Measurements from ENCODE around the gene TUSC2.
"Not testable (repeated sequence)": the region's sequence is repeated elsewhere in the genome, so short reads cannot be mapped to it uniquely, and the experiment has no call there.

The TUSC2 gene

GRCh38 chr3:50295553-50296431 lies 32.2 kb downstream of the TUSC2 start:
- no peak for DNase-seq (ENCODE audit: low read depth in 1 of 2, low spot score in 1 of 2)

DNA sequence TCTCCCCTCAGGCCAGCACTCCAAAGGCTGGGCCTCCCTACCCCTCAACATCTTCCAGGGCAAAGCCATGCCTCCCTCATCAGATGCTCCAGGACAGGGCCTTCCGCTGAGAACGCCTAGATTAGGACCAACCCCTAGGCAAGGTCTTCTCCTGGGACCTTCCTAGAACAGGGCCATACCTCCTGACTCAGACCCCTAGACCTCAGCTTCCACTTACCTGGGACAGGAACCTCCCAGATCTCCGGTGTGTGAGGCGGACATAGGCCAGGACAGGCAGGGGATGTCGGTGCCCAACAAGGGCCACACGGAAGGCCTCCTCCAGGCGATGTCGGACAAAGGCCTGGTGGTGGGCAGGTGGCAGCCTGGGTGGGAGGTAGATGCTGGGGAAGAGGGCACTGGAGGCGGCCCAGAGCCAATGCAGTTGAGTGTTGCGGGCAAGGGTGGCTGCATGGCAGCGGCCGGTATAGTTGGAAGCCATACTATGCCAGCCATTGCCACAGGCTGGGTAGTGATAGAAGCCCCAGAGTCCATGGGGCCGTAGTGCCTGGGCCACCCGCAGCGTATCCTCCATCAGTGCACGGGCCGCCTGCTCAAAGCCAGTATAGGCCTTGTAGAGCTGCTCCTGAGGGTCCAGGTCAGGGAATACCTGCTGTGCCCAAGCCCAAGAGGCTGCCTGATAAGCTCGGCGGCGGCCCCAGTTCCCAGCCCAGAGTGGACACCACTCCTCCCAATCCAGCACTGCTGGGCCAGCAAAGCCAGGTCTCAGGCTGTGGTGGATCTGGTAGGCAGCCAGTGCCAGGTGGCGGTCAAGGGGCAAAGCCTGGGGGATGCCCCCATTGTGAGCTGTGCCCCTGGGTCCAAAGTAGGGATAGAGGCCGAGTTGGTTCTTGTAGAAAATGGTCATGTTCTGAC lies 33.3 kb downstream of the TUSC2 start:
- DNase-seq (ENCODE audit: low read depth in 1 of 2, low spot score in 1 of 2), result no peak

GRCh38 chr3:50294089-50294488 lies 33.9 kb downstream of the TUSC2 start:
- DNase-seq (ENCODE audit: low read depth in 1 of 2, low spot score in 1 of 2), result no peak

DNA sequence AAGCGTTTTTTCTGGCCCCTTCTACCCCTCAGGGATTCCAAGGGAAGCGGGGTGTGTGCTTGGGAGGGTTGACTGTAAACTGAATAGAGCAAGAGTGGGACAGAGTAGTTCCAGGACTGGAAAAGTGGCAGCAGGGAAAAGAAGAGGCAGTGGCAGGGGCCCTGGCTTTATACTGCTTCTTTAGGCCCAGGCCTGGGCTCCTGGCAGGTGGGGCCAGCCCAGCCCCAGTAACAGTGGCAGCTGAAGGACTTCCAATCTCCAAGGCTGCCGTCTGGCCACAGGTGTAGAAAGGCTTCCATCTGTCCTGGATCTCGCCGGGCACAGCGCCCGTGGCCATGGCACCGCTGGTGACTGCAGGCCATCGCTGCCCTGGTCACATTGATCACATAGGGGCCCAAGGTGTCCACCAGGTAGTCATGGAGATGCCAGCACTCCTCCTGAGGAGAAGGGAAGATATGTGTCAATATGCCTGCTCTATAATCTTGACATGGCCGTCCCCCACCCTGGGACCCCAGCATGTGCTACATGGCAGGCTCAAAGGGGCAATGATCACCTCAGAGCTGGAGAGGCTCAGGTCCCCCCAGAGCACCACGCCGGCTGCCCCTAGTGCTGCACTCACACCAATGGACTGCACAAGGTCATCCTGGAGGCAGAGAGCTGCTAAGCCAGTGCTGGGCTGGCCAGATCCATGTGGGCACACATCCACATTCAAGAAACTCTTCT lies 34.8 kb downstream of the TUSC2 start:
- DNase-seq (ENCODE audit: low read depth in 1 of 2, low spot score in 1 of 2), result no peak

- peak; percentile 90 to 93 for DNase-seq (ENCODE audit: low read depth in 1 of 2, low spot score in 1 of 2)
Measured at GRCh38 chr3:50292159-50293078, 35.6 kb downstream of the TUSC2 start, which contains the start of gene IFRD2. IFRD2 (minus strand) TSS chr3:50292429; CDS start chr3:50292274, 155 bp downstream.

DNA sequence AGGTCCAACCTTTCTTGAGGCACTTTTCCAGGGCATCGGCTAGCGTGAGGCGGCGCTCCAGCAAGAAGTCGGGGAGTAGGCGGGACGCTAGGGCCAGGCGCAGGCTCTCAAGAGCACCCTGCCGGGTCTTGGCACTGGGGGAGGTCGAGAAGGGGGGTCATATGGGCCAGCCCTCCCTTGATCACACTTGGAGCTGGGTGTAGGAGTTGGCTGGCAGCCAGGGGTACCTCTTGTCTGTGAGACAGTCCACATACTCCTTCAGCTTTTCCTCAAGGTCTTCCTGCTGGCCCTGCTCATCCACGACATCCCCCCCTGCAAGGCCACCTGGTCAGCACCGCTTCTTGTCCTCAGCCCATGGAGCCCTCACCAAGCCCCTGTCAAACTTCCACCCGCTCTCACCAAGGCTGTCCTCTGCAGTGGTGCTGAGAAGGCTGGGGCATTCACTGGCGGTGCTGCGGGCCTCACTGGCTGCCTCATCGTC lies 37.8 kb downstream of the TUSC2 start:
- no peak for DNase-seq (ENCODE audit: low read depth in 1 of 2, low spot score in 1 of 2)

- no peak for DNase-seq (ENCODE audit: low read depth in 1 of 2, low spot score in 1 of 2)
Measured at GRCh38 chr3:50289130-50289529, 38.9 kb downstream of the TUSC2 start.

DNA sequence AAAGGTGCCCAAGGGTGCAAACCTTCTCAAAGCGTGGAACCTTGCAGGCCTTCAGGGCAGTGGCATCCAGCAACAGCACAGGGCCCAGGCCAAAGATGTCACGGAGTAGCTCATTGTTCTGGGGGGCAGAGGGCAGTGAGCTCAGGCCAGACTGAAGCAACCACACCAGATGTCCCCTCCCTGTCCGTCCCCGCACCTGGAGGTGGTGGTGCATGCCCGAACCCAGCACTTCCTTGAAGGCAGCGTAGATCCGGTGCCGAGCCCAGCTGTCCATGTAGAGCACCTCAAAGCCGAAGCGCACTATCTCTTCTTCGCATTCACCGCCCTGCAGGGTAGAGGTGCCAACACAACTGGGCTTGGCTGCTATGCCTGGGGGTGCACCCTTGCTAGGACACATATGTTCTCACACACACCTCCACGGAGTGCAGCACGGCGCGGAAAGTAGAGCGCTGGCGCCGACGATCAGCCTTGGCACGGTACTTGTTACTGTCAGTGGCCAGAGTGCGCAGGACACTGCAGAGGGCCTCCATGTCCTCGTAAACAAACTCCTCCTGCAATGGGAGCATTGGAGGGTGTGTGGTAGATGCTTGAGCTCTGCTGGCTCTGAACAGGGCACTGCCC lies 39.5 kb downstream of the TUSC2 start:
- no peak for DNase-seq (ENCODE audit: low read depth in 1 of 2, low spot score in 1 of 2)

DNA sequence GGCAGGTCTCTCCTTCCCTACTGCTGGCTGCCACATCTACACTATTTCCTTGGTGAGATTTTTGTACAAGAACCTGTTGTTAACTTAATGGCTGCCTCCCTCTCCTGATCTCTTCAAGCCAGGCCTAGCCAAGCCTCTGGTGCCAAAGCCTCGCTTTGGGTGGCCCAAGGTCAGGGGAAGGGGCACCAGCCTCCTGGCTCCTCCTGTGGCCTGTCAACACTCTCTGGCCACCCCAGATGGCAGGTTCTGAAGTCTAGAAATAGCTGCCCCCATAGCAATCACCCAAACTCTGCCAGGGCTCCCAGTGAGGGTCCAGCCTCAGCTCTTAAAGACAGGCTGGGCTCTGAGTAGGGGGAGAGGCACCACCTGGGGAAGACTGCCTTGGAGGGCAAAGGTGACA lies 40.8 kb downstream of the TUSC2 start:
- no peak for DNase-seq (ENCODE audit: low read depth in 1 of 2, low spot score in 1 of 2)

- no peak for DNase-seq (ENCODE audit: low read depth in 1 of 2, low spot score in 1 of 2)
Measured at GRCh38 chr3:50286322-50287227, 41.4 kb downstream of the TUSC2 start.

DNA sequence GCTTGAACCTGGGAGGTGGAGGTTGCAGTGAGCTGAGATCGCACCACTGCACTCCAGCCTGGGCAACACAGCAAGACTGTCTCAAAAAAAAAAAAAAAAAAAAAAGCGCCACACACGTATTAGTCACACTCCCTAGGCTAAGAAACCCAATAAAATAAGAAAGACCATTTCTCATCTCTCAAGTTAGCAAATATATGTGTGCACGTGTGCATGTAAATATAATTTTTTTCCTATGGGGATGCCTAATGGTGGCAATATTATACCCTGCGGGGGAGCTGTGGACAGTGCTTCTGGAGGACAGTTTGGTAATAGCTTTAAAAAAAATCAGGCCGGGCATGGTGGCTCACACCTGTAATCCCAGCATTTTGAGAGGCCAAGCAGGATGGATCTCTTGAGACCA lies 43.9 kb downstream of the TUSC2 start:
- not testable (repeated sequence) for DNase-seq (ENCODE audit: low read depth in 1 of 2, low spot score in 1 of 2)

GRCh38 chr3:50279255-50280016 lies 48.6 kb downstream of the TUSC2 start:
- no peak for DNase-seq (ENCODE audit: low read depth in 1 of 2, low spot score in 1 of 2)

- no peak for DNase-seq (ENCODE audit: low read depth in 1 of 2, low spot score in 1 of 2)
Measured at GRCh38 chr3:50278880-50279224, 49.2 kb downstream of the TUSC2 start, which contains the start of gene LSMEM2. LSMEM2 (plus strand) TSS chr3:50279087; CDS start chr3:50279114, 27 bp downstream.

DNA sequence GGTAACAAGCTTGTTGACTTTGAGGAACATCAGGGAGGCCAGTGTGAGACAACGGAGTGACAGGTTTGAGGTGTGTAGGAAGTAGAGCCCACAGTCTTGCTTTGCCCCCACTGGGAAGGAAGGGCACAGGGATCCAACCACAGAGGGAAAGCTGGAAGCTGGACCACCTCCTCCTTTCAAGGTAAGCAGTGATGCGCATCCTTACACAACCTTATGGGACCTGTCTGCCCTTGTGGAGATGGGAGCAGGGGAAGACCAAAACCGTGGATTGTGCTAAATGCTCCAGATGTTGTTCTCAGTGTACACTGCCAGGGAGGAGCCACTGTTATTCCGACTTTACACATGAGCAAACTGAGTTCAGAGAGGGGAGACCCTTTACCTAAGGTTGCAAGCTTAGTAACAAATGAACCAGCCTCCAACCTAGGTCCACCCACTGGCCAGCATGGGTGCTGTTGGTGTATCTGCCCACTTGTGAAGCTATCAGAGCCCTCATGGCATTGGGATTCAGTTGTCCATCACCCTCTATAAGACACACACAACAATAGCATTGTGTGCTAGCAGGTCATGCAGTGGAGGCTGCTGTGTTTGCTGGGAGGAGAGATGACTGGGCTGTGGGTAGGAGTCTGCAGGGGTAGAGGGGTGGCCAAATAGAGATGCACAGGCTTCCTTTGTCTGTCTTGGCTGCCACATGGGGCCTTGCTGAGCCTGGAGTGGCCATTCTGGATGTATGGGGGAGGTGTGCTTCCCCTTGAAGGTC lies 49.7 kb downstream of the TUSC2 start:
- DNase-seq (ENCODE audit: low read depth in 1 of 2, low spot score in 1 of 2), result no peak

DNA sequence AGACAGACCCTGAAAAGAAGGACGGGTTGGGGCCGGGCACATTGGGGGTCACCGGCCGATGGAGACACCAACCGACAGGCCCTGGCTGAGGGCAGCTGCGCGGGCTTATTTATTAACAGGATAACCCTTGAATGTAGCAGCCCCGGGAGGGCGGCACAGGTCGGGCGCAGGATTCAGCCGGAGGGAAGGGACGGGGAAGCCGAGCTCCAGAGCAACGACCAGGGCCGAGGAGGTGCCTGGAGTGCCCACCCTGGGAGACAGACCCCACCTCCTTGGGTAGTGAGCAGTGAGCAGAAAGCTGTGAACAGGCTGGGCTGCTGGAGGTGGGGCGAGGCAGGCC lies 51.3 kb downstream of the TUSC2 start:
- DNase-seq (ENCODE audit: low read depth in 1 of 2, low spot score in 1 of 2), result no peak

DNA sequence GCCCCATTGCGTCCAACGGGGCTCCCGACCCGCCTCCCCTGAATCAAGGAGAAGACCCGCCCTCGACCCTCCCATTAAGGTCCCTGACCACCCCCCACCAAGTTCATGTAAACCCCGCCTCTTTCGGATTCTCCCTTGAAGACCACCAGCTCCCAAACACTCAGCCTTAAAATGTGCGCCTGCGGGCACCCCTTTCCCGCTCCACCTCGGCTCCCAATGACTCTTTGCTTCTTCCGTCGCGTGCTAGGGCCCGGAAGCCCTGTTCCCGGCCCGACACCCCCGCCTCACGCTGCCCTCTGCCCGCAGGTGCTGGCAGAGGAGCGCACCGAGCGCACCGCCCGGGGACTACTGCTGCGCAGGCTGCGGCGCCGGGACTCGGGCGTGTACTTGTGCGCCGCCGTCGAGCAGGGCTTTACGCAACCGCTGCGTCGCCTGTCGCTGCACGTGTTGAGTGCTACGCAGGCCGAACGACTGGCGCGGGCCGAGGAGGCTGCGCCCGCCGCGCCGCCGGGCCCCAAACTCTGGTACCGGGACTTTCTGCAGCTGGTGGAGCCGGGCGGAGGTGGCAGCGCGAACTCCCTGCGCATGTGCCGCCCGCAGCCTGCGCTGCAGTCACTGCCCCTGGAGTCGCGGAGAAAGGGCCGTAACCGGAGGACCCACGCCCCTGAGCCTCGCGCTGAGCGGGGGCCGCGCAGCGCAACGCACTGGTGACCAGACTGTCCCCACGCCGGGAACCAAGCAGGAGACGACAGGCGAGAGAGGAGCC lies 51.8 kb downstream of the TUSC2 start:
- no peak for DNase-seq (ENCODE audit: low read depth in 1 of 2, low spot score in 1 of 2)
